ENCODE data around the gene CDKN1A.

CDKN1A gene

DNA sequence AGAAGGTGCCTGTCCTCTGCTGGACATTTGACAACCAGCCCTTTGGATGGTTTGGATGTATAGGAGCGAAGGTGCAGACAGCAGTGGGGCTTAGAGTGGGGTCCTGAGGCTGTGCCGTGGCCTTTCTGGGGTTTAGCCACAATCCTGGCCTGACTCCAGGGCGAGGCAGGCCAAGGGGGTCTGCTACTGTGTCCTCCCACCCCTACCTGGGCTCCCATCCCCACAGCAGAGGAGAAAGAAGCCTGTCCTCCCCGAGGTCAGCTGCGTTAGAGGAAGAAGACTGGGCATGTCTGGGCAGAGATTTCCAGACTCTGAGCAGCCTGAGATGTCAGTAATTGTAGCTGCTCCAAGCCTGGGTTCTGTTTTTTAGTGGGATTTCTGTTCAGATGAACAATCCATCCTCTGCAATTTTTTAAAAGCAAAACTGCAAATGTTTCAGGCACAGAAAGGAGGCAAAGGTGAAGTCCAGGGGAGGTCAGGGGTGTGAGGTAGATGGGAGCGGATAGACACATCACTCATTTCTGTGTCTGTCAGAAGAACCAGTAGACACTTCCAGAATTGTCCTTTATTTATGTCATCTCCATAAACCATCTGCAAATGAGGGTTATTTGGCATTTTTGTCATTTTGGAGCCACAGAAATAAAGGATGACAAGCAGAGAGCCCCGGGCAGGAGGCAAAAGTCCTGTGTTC is 1.3 kb upstream of the CDKN1A start:
- FAIRE-seq (no peak), DNase-seq (ENCODE audit: insufficient read length, low spot score) (no peak)

DNA sequence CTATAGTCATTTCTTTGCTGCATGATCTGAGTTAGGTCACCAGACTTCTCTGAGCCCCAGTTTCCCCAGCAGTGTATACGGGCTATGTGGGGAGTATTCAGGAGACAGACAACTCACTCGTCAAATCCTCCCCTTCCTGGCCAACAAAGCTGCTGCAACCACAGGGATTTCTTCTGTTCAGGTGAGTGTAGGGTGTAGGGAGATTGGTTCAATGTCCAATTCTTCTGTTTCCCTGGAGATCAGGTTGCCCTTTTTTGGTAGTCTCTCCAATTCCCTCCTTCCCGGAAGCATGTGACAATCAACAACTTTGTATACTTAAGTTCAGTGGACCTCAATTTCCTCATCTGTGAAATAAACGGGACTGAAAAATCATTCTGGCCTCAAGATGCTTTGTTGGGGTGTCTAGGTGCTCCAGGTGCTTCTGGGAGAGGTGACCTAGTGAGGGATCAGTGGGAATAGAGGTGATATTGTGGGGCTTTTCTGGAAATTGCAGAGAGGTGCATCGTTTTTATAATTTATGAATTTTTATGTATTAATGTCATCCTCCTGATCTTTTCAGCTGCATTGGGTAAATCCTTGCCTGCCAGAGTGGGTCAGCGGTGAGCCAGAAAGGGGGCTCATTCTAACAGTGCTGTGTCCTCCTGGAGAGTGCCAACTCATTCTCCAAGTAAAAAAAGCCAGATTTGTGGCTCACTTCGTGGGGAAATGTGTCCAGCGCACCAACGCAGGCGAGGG is 594 bp upstream of the CDKN1A start:
- no peak for DNase-seq (ENCODE audit: insufficient read length, low spot score)
- no peak for FAIRE-seq

DNA sequence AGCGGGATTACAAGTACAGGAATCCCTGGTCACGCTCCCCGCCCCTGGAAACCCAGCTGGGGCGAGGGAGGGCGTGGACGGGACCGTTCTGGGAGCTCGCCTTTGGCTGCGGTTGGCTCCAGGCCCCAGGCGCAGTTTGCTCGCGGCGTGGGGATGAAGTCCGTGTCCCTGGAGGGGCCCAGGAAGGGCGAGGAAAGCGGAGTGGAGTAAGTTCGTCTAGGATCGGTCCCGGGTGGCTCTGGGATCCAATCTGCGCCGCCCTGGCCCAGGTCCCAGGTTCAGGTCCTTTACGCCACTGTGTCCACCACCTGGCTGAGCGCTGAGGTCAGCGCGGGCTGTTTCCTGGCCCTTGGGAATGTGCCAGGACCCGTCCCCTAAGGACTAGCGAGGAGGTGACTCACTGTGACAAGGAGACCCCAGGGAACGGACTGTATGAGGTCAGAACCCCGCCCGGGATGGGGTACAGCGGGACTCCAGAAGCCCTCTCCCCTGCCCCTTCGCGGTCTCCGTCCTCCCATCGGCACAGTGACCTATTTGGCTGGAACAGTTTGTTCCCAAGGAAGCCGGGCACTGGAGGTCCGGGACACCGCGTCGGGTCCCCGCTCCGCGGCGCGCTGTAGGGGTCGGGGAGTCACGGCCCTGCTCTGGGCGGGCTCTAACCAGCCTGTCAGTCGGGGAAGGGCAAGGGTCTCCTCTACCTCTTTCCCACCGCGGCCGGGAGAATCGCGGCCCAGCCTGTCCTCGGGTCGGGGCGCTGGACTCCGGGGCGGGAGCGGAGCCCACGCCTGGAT is 724 bp downstream of the CDKN1A start:
- no peak for FAIRE-seq
- no peak for DNase-seq (ENCODE audit: insufficient read length, low spot score)

DNA sequence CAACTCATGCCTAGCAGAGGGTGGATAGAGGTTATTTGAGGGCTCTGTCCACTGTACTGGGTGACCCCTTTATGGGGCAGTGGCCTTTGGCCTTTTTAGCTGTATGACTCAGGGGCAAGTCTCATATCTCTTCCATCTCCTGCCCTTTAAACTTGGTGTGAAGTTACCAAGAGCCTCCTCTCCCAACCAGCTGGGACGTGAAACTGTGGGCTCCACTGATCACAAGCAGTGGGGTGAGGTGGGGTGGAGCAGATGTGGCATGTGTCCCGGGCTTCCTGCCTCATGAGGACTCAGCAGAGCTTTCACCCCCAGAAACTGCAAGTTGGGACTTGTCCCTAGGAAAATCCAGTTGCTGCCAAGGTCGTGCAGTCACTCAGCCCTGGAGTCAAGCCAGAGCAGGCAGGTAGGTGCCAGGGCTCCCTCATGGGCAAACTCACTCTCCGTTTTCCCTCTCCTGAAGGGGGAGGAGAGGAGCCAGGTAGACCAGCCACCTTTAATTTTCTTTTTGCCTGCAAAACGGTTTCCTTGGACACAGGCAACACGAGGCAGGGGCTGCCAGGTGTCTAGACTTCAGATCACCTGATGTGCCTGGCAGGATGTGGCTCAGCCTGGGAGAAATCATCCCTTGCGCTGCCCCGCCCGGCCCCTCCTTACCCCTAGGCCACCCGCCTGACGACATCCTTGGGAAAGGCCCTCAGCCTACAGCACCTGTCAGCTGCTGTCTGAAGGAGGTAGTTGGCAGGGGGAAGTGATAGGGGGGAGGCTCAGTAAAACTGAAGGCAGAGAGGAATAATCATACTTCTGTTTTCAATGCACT is 4.0 kb downstream of the CDKN1A start:
- DNase-seq (ENCODE audit: insufficient read length, low spot score), result no peak
- no peak for FAIRE-seq

DNA sequence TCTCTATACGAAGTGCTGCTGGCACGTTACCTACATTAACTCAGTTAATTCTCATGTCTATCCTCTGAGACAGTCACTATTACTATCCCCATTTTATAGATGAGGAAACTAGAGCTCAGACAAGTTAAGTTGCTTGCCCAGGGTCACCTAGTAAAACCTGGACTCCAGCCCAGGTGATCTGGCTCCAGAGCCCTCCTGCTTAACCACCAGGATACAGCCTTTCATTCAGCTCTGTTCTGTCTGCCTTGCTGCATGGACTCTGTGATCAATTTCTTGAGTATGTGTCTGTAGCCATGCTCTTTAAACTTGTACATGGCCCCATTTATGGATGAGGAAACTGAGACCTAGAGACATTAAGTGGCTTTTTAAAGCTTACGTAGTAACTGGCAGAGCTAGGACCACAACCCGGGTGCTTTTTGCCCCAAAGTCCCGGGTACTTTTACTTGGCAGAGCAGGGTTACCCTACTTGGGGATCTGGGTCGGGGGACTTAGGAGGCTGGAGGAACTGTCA is 4.7 kb downstream of the CDKN1A start:
- DNase-seq (ENCODE audit: insufficient read length, low spot score), result no peak
- FAIRE-seq, result no peak

DNA sequence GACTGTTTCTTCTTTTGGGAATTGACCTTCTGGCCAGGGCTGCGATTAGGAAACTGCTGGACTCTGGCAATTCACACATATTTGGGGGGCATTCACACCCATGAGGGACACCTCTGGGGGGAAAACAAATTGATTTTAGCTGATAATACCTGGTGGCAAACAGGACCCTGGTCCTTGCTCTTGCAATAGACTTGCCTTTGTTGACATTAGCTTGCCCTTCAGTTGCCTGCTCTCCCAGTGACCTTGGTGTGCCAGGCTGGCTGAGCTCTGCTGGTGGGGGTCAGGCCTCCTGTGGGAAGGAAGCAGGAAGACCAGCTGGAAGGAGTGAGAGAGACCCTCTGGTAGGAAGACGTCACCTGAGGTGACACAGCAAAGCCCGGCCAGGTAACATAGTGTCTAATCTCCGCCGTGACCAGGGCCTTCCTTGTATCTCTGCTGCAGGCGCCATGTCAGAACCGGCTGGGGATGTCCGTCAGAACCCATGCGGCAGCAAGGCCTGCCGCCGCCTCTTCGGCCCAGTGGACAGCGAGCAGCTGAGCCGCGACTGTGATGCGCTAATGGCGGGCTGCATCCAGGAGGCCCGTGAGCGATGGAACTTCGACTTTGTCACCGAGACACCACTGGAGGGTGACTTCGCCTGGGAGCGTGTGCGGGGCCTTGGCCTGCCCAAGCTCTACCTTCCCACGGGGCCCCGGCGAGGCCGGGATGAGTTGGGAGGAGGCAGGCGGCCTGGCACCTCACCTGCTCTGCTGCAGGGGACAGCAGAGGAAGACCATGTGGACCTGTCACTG is 5.3 kb downstream of the CDKN1A start:
- no peak for DNase-seq (ENCODE audit: insufficient read length, low spot score)
- FAIRE-seq, result no peak

DNA sequence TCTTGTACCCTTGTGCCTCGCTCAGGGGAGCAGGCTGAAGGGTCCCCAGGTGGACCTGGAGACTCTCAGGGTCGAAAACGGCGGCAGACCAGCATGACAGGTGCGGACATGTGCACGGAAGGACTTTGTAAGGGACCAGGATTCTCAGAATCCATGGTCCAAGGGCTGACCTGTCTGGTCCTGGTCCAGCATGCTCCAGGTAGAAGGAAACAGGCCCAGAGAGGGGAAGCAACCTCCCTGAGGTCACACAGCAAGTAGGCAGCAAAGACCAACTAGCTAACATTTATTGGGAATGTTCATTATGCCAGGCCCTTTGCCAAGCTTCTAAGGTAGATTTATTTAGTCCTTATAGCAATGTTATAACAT is 5.9 kb downstream of the CDKN1A start:
- no peak for DNase-seq (ENCODE audit: insufficient read length, low spot score)
- FAIRE-seq, result no peak

DNA sequence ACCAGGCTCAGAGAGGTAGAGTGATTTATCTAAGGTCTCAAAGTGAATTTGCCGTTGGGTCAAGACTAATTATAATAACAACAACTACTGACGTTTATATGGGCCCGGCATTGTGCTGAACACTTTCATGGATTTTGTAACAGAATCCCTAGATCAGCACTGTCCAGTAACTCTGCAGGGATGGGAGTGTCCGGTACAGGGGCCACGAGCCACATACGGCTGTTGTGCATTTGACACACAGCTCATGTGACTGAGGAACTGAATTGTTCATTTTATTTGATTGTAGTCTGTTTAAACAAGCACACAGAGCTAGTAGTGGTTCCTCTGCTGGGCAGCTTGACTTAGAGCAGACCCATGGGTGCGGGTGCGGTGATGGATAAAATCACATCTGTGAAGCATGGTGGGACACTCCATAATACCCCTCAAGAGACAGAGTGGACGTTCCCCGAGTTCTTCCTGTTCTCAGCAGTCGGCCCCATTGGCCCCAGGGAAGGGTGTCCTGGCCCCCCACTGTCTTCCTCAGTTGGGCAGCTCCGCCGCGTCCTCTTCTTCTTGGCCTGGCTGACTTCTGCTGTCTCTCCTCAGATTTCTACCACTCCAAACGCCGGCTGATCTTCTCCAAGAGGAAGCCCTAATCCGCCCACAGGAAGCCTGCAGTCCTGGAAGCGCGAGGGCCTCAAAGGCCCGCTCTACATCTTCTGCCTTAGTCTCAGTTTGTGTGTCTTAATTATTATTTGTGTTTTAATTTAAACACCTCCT is 6.8 kb downstream of the CDKN1A start:
- no peak for FAIRE-seq
- no peak for DNase-seq (ENCODE audit: insufficient read length, low spot score)

DNA sequence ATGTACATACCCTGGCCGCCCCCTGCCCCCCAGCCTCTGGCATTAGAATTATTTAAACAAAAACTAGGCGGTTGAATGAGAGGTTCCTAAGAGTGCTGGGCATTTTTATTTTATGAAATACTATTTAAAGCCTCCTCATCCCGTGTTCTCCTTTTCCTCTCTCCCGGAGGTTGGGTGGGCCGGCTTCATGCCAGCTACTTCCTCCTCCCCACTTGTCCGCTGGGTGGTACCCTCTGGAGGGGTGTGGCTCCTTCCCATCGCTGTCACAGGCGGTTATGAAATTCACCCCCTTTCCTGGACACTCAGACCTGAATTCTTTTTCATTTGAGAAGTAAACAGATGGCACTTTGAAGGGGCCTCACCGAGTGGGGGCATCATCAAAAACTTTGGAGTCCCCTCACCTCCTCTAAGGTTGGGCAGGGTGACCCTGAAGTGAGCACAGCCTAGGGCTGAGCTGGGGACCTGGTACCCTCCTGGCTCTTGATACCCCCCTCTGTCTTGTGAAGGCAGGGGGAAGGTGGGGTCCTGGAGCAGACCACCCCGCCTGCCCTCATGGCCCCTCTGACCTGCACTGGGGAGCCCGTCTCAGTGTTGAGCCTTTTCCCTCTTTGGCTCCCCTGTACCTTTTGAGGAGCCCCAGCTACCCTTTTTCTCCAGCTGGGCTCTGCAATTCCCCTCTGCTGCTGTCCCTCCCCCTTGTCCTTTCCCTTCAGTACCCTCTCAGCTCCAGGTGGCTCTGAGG is 7.6 kb downstream of the CDKN1A start:
- FAIRE-seq (no peak), DNase-seq (ENCODE audit: insufficient read length, low spot score) (no peak)

DNA sequence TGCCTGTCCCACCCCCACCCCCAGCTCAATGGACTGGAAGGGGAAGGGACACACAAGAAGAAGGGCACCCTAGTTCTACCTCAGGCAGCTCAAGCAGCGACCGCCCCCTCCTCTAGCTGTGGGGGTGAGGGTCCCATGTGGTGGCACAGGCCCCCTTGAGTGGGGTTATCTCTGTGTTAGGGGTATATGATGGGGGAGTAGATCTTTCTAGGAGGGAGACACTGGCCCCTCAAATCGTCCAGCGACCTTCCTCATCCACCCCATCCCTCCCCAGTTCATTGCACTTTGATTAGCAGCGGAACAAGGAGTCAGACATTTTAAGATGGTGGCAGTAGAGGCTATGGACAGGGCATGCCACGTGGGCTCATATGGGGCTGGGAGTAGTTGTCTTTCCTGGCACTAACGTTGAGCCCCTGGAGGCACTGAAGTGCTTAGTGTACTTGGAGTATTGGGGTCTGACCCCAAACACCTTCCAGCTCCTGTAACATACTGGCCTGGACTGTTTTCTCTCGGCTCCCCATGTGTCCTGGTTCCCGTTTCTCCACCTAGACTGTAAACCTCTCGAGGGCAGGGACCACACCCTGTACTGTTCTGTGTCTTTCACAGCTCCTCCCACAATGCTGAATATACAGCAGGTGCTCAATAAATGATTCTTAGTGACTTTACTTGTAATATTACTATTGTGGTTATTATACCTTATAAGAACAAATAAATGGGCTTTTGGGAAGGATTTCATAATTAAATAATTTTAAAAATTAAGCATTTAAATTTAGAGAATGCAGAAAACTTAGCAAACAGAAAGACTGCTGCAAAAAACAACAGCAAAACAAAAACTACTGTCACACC is 8.4 kb downstream of the CDKN1A start:
- no peak for FAIRE-seq
- DNase-seq (ENCODE audit: insufficient read length, low spot score), result no peak

DNA sequence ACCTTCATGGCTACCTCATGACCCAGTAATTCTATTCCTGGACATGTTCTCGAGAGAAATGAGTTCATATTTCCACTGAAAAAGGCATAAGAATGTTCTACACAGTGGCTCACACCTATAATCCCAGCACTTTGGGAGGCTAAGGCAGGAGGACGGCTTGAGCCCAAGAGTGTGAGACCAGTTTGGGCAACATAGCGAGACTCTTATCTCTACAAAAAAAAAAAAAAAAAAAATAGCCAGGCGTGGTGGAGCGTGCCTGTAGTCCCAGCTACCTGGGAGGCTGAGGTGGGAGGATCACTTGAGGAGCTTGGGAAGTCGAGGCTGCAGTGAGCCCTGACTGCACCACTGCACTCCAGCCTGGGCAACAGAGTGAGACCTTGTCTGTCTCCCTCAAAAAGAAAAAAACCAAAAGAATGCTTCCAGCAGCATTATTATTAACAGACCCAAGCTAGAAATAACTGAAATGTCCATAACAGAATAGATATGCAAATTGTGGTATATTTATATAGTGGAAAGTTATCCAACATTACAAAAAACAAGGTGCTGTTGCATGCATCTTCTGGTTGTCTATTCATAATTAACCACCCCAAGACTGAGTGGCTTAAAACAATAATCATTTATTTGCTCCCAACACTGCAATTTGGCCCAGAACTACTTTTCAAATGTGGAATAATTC is 9.7 kb downstream of the CDKN1A start:
- no peak for DNase-seq (ENCODE audit: insufficient read length, low spot score)

DNA sequence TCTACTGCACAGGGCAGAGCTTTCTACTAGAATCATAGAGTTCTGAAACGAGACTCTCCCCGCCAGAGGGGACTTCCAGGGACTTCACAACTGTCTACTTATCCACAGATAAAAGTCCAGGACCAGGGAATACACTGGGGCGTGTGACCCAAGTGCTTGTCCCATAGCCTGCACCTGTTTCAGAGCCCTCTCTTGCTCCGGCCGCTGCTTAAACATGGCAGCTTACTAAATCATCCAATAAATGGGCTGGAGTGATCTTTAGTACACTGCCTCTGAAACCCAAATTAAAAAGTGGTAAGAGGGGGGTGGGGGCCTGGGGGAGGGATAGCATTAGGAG is 10.2 kb downstream of the CDKN1A start:
- DNase-seq (ENCODE audit: insufficient read length, low spot score), result no peak
- FAIRE-seq, result no peak

More for the DNA sequence above, 9.7 kb downstream of the CDKN1A start:
- FAIRE-seq, result no peak

DNA sequence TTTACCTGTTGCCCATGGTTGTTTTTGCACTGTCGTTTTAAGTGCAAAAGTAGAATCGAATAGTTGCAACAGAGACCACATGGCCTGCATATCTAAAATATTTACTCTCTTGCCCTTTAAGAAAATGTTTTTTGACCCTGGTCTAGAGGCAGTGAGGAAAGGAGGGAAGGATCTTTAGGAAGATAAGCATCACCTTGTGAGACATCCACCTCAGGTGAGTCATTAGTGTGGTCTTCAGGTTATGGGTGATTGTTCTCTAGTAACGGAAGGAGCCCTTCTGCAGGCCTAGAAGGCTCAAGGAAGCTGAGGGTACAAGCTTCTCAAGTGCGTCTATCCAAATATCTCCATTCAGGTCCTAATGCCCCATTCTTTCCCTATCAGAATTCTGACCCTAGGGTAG is 12.5 kb downstream of the CDKN1A start:
- FAIRE-seq (no peak), DNase-seq (ENCODE audit: insufficient read length, low spot score) (no peak)

DNA sequence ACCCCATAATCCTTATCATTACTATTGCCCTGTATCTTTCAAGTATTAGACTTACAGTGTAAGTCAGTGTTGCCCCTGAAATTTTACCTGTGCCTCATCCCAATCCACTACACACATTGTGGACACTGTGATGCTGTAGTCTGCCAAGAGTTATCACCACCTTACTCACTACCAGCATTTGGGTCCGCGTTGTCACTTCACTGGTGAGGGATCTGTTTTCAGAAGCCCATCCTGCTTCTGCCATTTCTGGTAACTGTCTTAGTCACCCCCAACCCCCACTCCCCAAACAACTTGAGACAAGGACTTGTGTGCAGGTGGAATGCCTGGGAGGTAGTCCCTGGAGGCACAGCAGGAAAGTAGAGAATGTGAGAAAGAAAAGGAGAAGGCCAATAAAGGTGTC is 13.1 kb downstream of the CDKN1A start:
- DNase-seq (ENCODE audit: insufficient read length, low spot score), result no peak
- FAIRE-seq, result no peak

DNA sequence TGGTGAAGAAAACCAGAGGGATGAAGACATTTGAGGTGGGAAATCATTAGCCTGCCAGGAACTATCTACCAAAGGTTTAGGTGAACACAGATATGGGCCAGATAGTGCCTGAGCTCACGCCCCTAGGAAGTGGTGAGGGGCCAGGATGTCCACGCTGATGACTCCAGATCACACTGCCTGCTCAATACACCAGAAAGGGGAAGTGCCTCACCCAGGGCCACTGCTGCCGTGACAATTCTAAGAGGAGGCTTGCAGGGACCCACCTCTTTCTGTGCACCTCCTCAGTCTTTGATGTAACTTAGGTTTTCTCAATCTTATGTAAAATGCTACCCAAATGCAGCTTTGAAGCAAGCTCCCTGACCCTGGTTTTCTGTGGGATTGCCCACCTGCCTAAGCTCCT is 13.7 kb downstream of the CDKN1A start:
- FAIRE-seq (no peak), DNase-seq (ENCODE audit: insufficient read length, low spot score) (no peak)

DNA sequence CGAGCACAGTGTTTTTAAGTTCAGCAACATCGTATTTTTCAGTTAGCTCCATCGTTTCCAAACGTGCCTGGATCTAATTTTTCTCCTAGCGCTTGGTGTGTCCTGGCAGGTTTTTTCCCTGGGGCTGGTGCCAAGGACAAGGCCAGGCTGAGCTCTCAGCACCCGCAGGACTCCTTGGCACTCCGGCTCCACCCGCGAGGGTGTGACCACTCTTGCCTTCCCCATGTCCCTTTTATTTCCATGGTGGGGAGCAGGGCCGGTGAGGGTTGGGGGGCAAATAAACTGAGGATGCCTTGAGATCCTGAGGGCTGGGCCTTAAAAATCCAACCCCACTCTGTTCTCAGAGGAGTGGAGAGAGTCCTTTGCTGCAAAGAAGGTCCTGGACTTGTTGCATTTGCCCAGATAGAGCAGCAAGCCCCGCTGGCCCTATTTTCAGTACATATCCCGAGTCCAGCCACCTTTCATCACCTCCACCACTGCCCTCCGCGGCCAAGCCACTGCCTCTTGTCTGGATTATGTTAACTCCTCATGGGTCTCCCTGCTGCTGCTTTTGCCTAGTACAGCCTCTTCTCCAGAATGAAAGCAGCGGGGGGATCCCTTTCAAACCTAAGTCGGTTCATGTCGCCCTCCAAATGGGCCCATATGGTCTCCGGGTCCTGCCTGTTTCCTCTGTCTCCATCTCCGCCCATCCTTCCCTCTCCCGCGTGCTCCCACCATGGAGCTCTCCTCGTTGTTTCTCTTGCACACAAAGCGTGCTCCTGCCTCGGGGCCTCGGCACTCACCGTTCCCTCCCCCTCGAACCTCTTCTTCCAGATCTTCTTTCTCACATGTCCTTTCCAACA is 14.6 kb downstream of the CDKN1A start:
- FAIRE-seq, result no peak

More for the DNA sequence above, 14.6 kb downstream of the CDKN1A start:
- DNase-seq (ENCODE audit: insufficient read length, low spot score), result no peak

Data from HTR-8/SVneo (cell line).